Heart right ventricle (tissue), 16 donors: ENCODE results near the gene SPTBN2. TPM values are rescaled to one million over a fixed set of nuclear protein-coding genes. Genes with fewer than 3 reads are reported as not detected.

ENCODE experiments used
- ATAC-seq, 8 donors: fragments of 200-7000 bp; cut with Tn5 transposase; one replicate each; pipeline ENCODE4 v1.9.1; 2020; ENCODE audit warnings: mild to moderate bottlenecking in 8 of 8, moderate library complexity in 8 of 8, moderate number of reproducible peaks in 1 of 8
- DNase-seq, 2 donors: peaks; one replicate each; pipeline ENCODE4 v3.0.0-alpha.2; 2020
- H3K27ac ChIP-seq, 10 donors: fragments of 200-600 bp; sonication (generic) in 2 of 10; one replicate each; pipeline versions ENCODE4 v1.5.0 to v1.8.0; 2020 to 2022; ENCODE audit warnings: mild to moderate bottlenecking in 3 of 10
- H3K27me3 ChIP-seq, 7 donors: fragments of 200-600 bp; one replicate each; pipeline ENCODE4 v1.8.0; 2021 to 2022; ENCODE audit warnings: mild to moderate bottlenecking in 2 of 7
- H3K36me3 ChIP-seq, 9 donors: fragments of 200-600 bp; sonication (generic) in 1 of 9; one replicate each; pipeline versions ENCODE4 v1.5.0 to v1.8.0; 2020 to 2022; ENCODE audit warnings: mild to moderate bottlenecking in 2 of 9
- H3K4me1 ChIP-seq, 9 donors: fragments of 200-600 bp; sonication (generic) in 1 of 9; one replicate each; pipeline versions ENCODE4 v1.5.0 to v1.8.0; 2020 to 2022; ENCODE audit warnings: mild to moderate bottlenecking in 4 of 9
- H3K4me3 ChIP-seq, 10 donors: fragments of 200-600 bp; sonication (generic) in 2 of 10; one replicate each; pipeline versions ENCODE4 v1.5.0 to v1.8.0; 2020 to 2022; ENCODE audit warnings: mild to moderate bottlenecking in 7 of 10, moderate library complexity in 2 of 10
- H3K9me3 ChIP-seq, 11 donors: fragments of 200-600 bp in 10 of 11; sonication (generic) in 2 of 11; one replicate each; pipeline versions ENCODE4 v1.5.0 to v1.8.0; 2013 to 2022; ENCODE audit warnings: mild to moderate bottlenecking in 2 of 11, control low read depth in 1 of 11, moderate library complexity in 1 of 11
- CTCF ChIP-seq, 9 donors: fragments of 200-600 bp; sonication (generic) in 2 of 9; IDR thresholded peaks; one replicate each; pipeline versions ENCODE4 v1.5.0 to v1.8.0; 2021 to 2022; ENCODE audit warnings: antibody characterized with exemption in 9 of 9, mild to moderate bottlenecking in 5 of 9, moderate library complexity in 1 of 9
- WGBS, 2 donors: extraction: QIAGEN DNeasy Blood & Tissue Kit; methylation state at CpG; one replicate each; pipeline ENCODE4 v1.1.7; 2013; ENCODE audit warnings: inconsistent platforms in 1 of 2; 5-methylcytosine and 5-hydroxymethylcytosine counted together
- intact Hi-C, 10 donors: fragments of 100-400 bp; cut with DNase I; formaldehyde crosslinking; loops; one replicate each; pipeline versions ENCODE4 v1.11.1 to v1.14.2; 2022
- long read RNA-seq, 3 donors: library from polyadenylated mRNA; unstranded; transcript quantifications; one replicate each; pipeline ENCODE4 v2.0.0, GENCODE V29; 2020 to 2021
- polyA plus RNA-seq, 2 donors: library from polyadenylated mRNA; stranded (reverse); fragments of 200-250 nt; gene quantifications; one replicate each; pipeline ENCODE4 v1.2.3, GENCODE V29; 2013
- total RNA-seq, 10 donors: library from RNA; stranded (reverse); fragmentation: NEBNext Ultra II Directional in 3 of 10; extraction: Animal tissue kit (Norgen Biotek cat#: 25700) in 3 of 10; gene quantifications; one replicate each; pipeline versions ENCODE4 v1.2.1 to v1.2.4, GENCODE V29; 2021 to 2023
- donor health status: Arrhythmogenic right ventricular cardiomyopathy.
- donor health status: ischemic (EF 13 %, LVEDD 7.1; RV severe dilation, severe dysfunction).
- donor health status: healthy with polysubstance abuse.
- donor health status: DM: no; HTN: yes; CAD: no.
- donor health status: DM: no; HTN: no; CAD: no.
- donor health status: ischemic (EF 25% LVEDD 6.9; RV normal size, moderate dysfunction).
- donor health status: ischemic (EF 25% LVEDD 5.7; RV mildly dilated, moderate dysfunction).
- donor health status: healthy.
- donor health status: DM: yes; HTN: yes; CAD: no.
- donor health status: Ischemic cardiomyopathy.
- donor health status: ischemic (EF 35%, LVEDD 5.7; RV mildly dilated, moderate dysfunction).
- donor health status: nonischemic (EF 11% LVEDD 7.7; RV severe dilation, severe dysfunction).
- donor health status: DM: yes; HTN: yes; CAD: no.
- donor health status: PGD.
- donor health status: ischemic (EF 29% LVEDD 5.4; RV normal size, mild dysfunction).
- donor health status: nonischemic (EF 23%, LVEDD 6.1; RV moderate dilation, normal function).

SPTBN2 gene
- 1 to 10 TPM in 6 of 10 donors, under 1 TPM in 4; 0.23 to 2.3 (median 1.3) TPM for total RNA-seq
- polyA plus RNA-seq = under 1 TPM; 0.88 to 0.90 TPM
- long read RNA-seq, donor 1 = 0 reads
- long read RNA-seq, donor 2, partial matches to known transcripts = 1 of 1 reads
- long read RNA-seq, donor 2, other reads (novel, unspliced or antisense) = 0 of 1 reads
- long read RNA-seq, donor 3 = 0 reads

GRCh38 chr11:66728693-66729385 is at the start of gene SPTBN2:
TSS of gene SPTBN2 (minus strand) at chr11:66729216. CDS start at chr11:66721240, 7,976 bp downstream.
- H3K36me3 ChIP-seq = no peaks in the 10 kb centered on the region
- intact Hi-C loops = no loop called here
- 17 to 19% methylated on average over 25 of the region's 25 CpGs for WGBS, 2 donors
- peaks cover 3 to 14% (median 11%) of the 10 kb centered on the region in 9 donors for H3K4me1 ChIP-seq
- H3K4me3 ChIP-seq = peak within 1 kb of the TSS; percentile 18 to 62 (median 51)
- no peak for TF ChIP-seq CTCF (IDR thresholded peaks at IDR 0.05)
- no peak within 1 kb of the TSS for H3K27ac ChIP-seq
- ATAC-seq = peak in 2 of 8 donors; percentile 41 to 43
- H3K27me3 ChIP-seq = peaks cover 0 to 77% (median 29%) of the 10 kb centered on the region in 7 donors
- H3K9me3 ChIP-seq = no peaks in the 10 kb centered on the region
- no peak for DNase-seq

GRCh38 chr11:66768818-66769217 is 39.8 kb upstream of the SPTBN2 start:
- no peak for TF ChIP-seq CTCF (IDR thresholded peaks at IDR 0.05)
- intact Hi-C loops = no loop called here
- Histone ChIP-seq H3K27me3 (no peaks in the 10 kb centered on the region), H3K4me1 (peaks cover 0 to 5% (median 0%) of the 10 kb centered on the region in 9 donors), H3K9me3 (no peaks in the 10 kb centered on the region), H3K27ac (peak overlapping the region in 6 of 10 donors; percentile 2 to 84 (median 56)), H3K36me3 (peaks cover 0 to 4% (median 0%) of the 10 kb centered on the region in 9 donors), H3K4me3 (no peak overlapping the region)
- DNase-seq (no peak), ATAC-seq (no peak)

- Histone ChIP-seq H3K36me3 (peaks cover 0 to 4% (median 0%) of the 10 kb centered on the region in 9 donors), H3K4me1 (peaks cover 0 to 5% (median 0%) of the 10 kb centered on the region in 9 donors), H3K27ac (peak overlapping the region in 8 of 10 donors; percentile 6 to 84 (median 58)), H3K27me3 (no peaks in the 10 kb centered on the region), H3K4me3 (no peak overlapping the region), H3K9me3 (no peaks in the 10 kb centered on the region)
- 70 to 72% methylated on average over 3 of the region's 3 CpGs for WGBS, 2 donors
- DNase-seq (peak in 1 of 2 donors; percentile 23), ATAC-seq (peak in 5 of 8 donors; percentile 44 to 74 (median 51))
- intact Hi-C loops = no loop called here
- no peak for TF ChIP-seq CTCF (IDR thresholded peaks at IDR 0.05)
These were observed 39.1 kb upstream of the SPTBN2 start for GRCh38 chr11:66768088-66768521.

GRCh38 chr11:66767666-66768065 is 38.6 kb upstream of the SPTBN2 start:
- no peak for TF ChIP-seq CTCF (IDR thresholded peaks at IDR 0.05)
- H3K9me3 ChIP-seq = no peaks in the 10 kb centered on the region
- DNase-seq (no peak), ATAC-seq (peak in 1 of 8 donors; percentile 14)
- no peaks in the 10 kb centered on the region for H3K27me3 ChIP-seq
- WGBS, 2 donors = 91 to 100% methylated on average over 1 of the region's 1 CpG
- peaks cover 0 to 5% (median 0%) of the 10 kb centered on the region in 9 donors for H3K4me1 ChIP-seq
- intact Hi-C loops = no loop called here
- peaks cover 0 to 9% (median 0%) of the 10 kb centered on the region in 9 donors for H3K36me3 ChIP-seq
- H3K4me3 ChIP-seq = no peak overlapping the region
- H3K27ac ChIP-seq = peak overlapping the region in 7 of 10 donors; percentile 6 to 84 (median 59)
